Pancreas (tissue), 10 donors: Measurements from ENCODE around the gene UBA52. TPM values are rescaled to one million over a fixed set of nuclear protein-coding genes. Genes with fewer than 3 reads are reported as not detected.

Experiments
- ATAC-seq, 4 donors: fragments of 200-7000 bp; cut with Tn5 transposase; one replicate each; pipeline versions ENCODE4 v1.8.0 to v1.9.1; 2020; ENCODE audit warnings: mild to moderate bottlenecking in 4 of 4, moderate library complexity in 4 of 4
- DNase-seq, 6 donors: peaks; one replicate each; pipeline ENCODE4 v3.0.0-alpha.2; 2020
- FAIRE-seq: peaks from 2 replicates; lab custom pipeline; 2012; peaks lifted over from hg19 to GRCh38; lab: Jason Lieb, UNC
- H3K27ac ChIP-seq, 4 donors: fragments of 200-600 bp; sonication (generic); 1 replicate in 3 of 4; 2 replicates in 1 of 4; pipeline versions ENCODE4 v1.5.0 to v1.8.0; 2020
- H3K27me3 ChIP-seq, 4 donors: fragments of 200-600 bp; one replicate each; pipeline ENCODE4 v1.8.0; 2021
- H3K36me3 ChIP-seq, 3 donors: fragments of 200-600 bp; sonication (generic) in 1 of 3; one replicate each; pipeline versions ENCODE4 v1.5.0 to v1.8.0; 2020 to 2021
- H3K4me1 ChIP-seq, 3 donors: fragments of 200-600 bp; one replicate each; pipeline ENCODE4 v1.8.0; 2021
- H3K4me3 ChIP-seq, 4 donors: fragments of 200-600 bp; sonication (generic) in 2 of 4; one replicate each; pipeline versions ENCODE4 v1.5.0 to v1.8.0; 2020 to 2021
- H3K9me3 ChIP-seq, 4 donors: fragments of 200-600 bp; one replicate each; pipeline ENCODE4 v1.8.0; 2021
- CTCF ChIP-seq, 4 donors: fragments of 200-600 bp; sonication (generic) in 3 of 4; IDR thresholded peaks; one replicate each; pipeline versions ENCODE4 v1.5.0 to v1.8.0; 2021; ENCODE audit warnings: antibody characterized with exemption in 4 of 4
- WGBS, 2 donors: extraction: QIAGEN DNeasy Blood & Tissue Kit; methylation state at CpG; one replicate each; pipeline ENCODE4 v1.1.7; 2013; 5-methylcytosine and 5-hydroxymethylcytosine counted together
- intact Hi-C, 3 donors: fragments of 100-400 bp; cut with DNase I; formaldehyde crosslinking; loops; one replicate each; pipeline versions ENCODE4 v1.11.1 to v1.14.2; 2022
- polyA plus RNA-seq, 2 donors: library from polyadenylated mRNA; stranded (reverse); fragments of 200-250 nt; gene quantifications; one replicate each; pipeline ENCODE4 v1.2.3, GENCODE V29; 2013
- total RNA-seq, 6 donors: library from RNA; stranded (reverse); fragmentation: NEBNext Ultra II Directional in 4 of 6; extraction: Animal tissue kit (Norgen Biotek cat#: 25700) in 4 of 6; gene quantifications; one replicate each; pipeline versions ENCODE4 v1.2.1 to v1.2.4, GENCODE V29; 2021 to 2023
- donor health status: healthy with polysubstance abuse.
- donor health status: DM: no; HTN: no; CAD: no; lungs with moderate emphysema.
- donor health status: DM: no; HTN: no; CAD: no.
- donor health status: control.
- donor health status: control.
- donor health status: Bipolar disorder and iron deficiency.
- donor health status: DM: yes; HTN: yes; CAD: no.
- donor health status: DM: no; HTN: no; CAD: no.
- donor health status: DM: no; HTN: no; CAD: no.
- donor health status: DM: yes; HTN: yes; CAD: no.

The UBA52 gene
- total and polyA plus RNA-seq, 8 donors: 402 to 838 (median 674) TPM

- H3K9me3 ChIP-seq: no peaks in the 10 kb centered on the region
- no peak for FAIRE-seq
- DNase-seq: peak in 1 of 6 donors; percentile 16
- 67 to 71% methylated on average over 2 of the region's 2 CpGs for WGBS, 2 donors
- no peaks in the 10 kb centered on the region for H3K4me1 ChIP-seq
- intact Hi-C loops: no loop called here
- no peak overlapping the region for H3K4me3 ChIP-seq
- ATAC-seq: no peak
- no peak for TF ChIP-seq CTCF (IDR thresholded peaks at IDR 0.05)
- H3K36me3 ChIP-seq: no peaks in the 10 kb centered on the region
- H3K27ac ChIP-seq: no peak overlapping the region
- no peaks in the 10 kb centered on the region for H3K27me3 ChIP-seq
Observed at GRCh38 chr19:18626906-18627305, 55.2 kb downstream of the UBA52 start.

Other genes starting within 250 kb of the UBA52 start
- gene LSM4, start 248.8 kb upstream of the UBA52 start, total RNA-seq: 10 to 100 TPM; 16.5 to 39.0 (median 33.4) TPM
- gene LSM4, start 248.8 kb upstream of the UBA52 start, polyA plus RNA-seq: 10 to 100 TPM; 65.9 to 67.9 TPM
- 10 to 100 TPM; 32.9 to 44.4 (median 37.1) TPM for gene PGPEP1, start 231.3 kb upstream of the UBA52 start, total RNA-seq
- 10 to 100 TPM; 10.4 to 20.7 TPM for gene PGPEP1, start 231.3 kb upstream of the UBA52 start, polyA plus RNA-seq
- gene GDF15, start 185.7 kb upstream of the UBA52 start, total RNA-seq: 100 to 1,000 TPM in 2 of 6 donors, 10 to 100 TPM in 4; 33.3 to 277 (median 43.5) TPM
- 10 to 100 TPM; 28.1 to 57.7 TPM for gene GDF15, start 185.7 kb upstream of the UBA52 start, polyA plus RNA-seq
- 1 to 10 TPM in 3 of 6 donors, under 1 TPM in 3; 0.14 to 6.1 (median 1.2) TPM for gene LRRC25, start 174.2 kb upstream of the UBA52 start, total RNA-seq
- gene LRRC25, start 174.2 kb upstream of the UBA52 start, polyA plus RNA-seq: 1 to 10 TPM in 1 of 2 donors, under 1 TPM in 1; 0.85 to 1.0 TPM
- gene SSBP4, start 152.5 kb upstream of the UBA52 start, total RNA-seq: 10 to 100 TPM; 20.5 to 33.8 (median 23.7) TPM
- 100 to 1,000 TPM in 1 of 2 donors, 10 to 100 TPM in 1; 77.5 to 116 TPM for gene SSBP4, start 152.5 kb upstream of the UBA52 start, polyA plus RNA-seq
- 10 to 100 TPM; 26.1 to 58.4 (median 44.7) TPM for gene ISYNA1, start 133.7 kb upstream of the UBA52 start, total RNA-seq
- gene ISYNA1, start 133.7 kb upstream of the UBA52 start, polyA plus RNA-seq: 100 to 1,000 TPM; 187 to 309 TPM
- gene ELL, start 49.8 kb upstream of the UBA52 start, total RNA-seq: 10 to 100 TPM in 1 of 6 donors, 1 to 10 TPM in 5; 5.8 to 10.5 (median 9.3) TPM
- gene ELL, start 49.8 kb upstream of the UBA52 start, polyA plus RNA-seq: 10 to 100 TPM; 10.3 to 13.4 TPM
- gene FKBP8, start 28.3 kb upstream of the UBA52 start, total RNA-seq: 100 to 1,000 TPM in 2 of 6 donors, 10 to 100 TPM in 4; 73.8 to 104 (median 87.9) TPM
- 100 to 1,000 TPM; 198 to 218 TPM for gene FKBP8, start 28.3 kb upstream of the UBA52 start, polyA plus RNA-seq
- 10 to 100 TPM; 33.4 to 46.2 (median 41.9) TPM for gene KXD1, start 14.0 kb upstream of the UBA52 start, total RNA-seq
- gene KXD1, start 14.0 kb upstream of the UBA52 start, polyA plus RNA-seq: 10 to 100 TPM; 48.7 to 66.9 TPM
- gene REX1BD, start 16.9 kb downstream of the UBA52 start, total RNA-seq: 10 to 100 TPM; 30.0 to 46.2 (median 36.1) TPM
- gene REX1BD, start 16.9 kb downstream of the UBA52 start, polyA plus RNA-seq: 100 to 1,000 TPM; 122 to 158 TPM
- 1 to 10 TPM in 5 of 6 donors, under 1 TPM in 1; 0.87 to 9.1 (median 4.1) TPM for gene CRLF1, start 34.9 kb downstream of the UBA52 start, total RNA-seq
- gene CRLF1, start 34.9 kb downstream of the UBA52 start, polyA plus RNA-seq: 10 to 100 TPM in 1 of 2 donors, 1 to 10 TPM in 1; 9.6 to 20.3 TPM
- gene TMEM59L, start 41.0 kb downstream of the UBA52 start, total RNA-seq: 1 to 10 TPM in 2 of 6 donors, under 1 TPM in 4; 0.56 to 4.4 (median 0.94) TPM
- 1 to 10 TPM; 5.2 to 8.9 TPM for gene TMEM59L, start 41.0 kb downstream of the UBA52 start, polyA plus RNA-seq
- 1 to 10 TPM; 4.6 to 7.8 (median 6.0) TPM for gene KLHL26, start 65.2 kb downstream of the UBA52 start, total RNA-seq
- 1 to 10 TPM; 3.2 to 4.1 TPM for gene KLHL26, start 65.2 kb downstream of the UBA52 start, polyA plus RNA-seq
- gene CRTC1, start 111.8 kb downstream of the UBA52 start, total RNA-seq: 1 to 10 TPM; 5.2 to 8.1 (median 6.5) TPM
- gene CRTC1, start 111.8 kb downstream of the UBA52 start, polyA plus RNA-seq: 10 to 100 TPM; 12.4 to 18.1 TPM
- gene COMP, start 219.4 kb downstream of the UBA52 start, total RNA-seq: 1 to 10 TPM in 2 of 6 donors, under 1 TPM in 4; 0.05 to 3.7 (median 0.59) TPM
- under 1 TPM; 0.23 to 0.49 TPM for gene COMP, start 219.4 kb downstream of the UBA52 start, polyA plus RNA-seq